OCI-LY3 (cell line): ENCODE measurements around the gene FLRT2.

Experiments used
- H2AFZ ChIP-seq: fragments of 200-600, 300-600 bp; shearing (Covaris generic); 2 replicates; pipeline ENCODE4 v1.6.0; 2014; ENCODE audit warnings: antibody characterized with exemption, low read depth, low read length
- H3K27ac ChIP-seq: fragments of 200-600, 300-600 bp; sonication (generic); 2 replicates; pipeline ENCODE4 v1.5.1; 2014; ENCODE audit warnings: mild to moderate bottlenecking, low read length, moderate library complexity, mixed read lengths
- H3K27me3 ChIP-seq: fragments of 200-600, 300-600 bp; sonication (generic); 2 replicates; pipeline ENCODE4 v1.6.1; 2014; ENCODE audit warnings: low read depth, low read length, mixed read lengths
- H3K36me3 ChIP-seq: fragments of 200-600, 300-600 bp; sonication (generic); replicated peaks from 2 replicates; pipeline ENCODE3; 2014; ENCODE audit warnings: low read depth, low read length, mixed read lengths
- H3K4me1 ChIP-seq: fragments of 300-600, 200-600 bp; sonication (generic); 2 replicates; pipeline ENCODE4 v1.6.1; 2014; ENCODE audit warnings: low read length, mixed read lengths
- H3K4me2 ChIP-seq: fragments of 200-600, 300-600 bp; sonication (generic); 2 replicates; pipeline ENCODE4 v1.6.1; 2014; ENCODE audit warnings: low read length, mixed read lengths
- H3K4me3 ChIP-seq: fragments of 300-600, 200-600 bp; sonication (generic); 2 replicates; pipeline ENCODE4 v1.5.1; 2014; ENCODE audit warnings: antibody characterized with exemption, mild to moderate bottlenecking, low read length, moderate library complexity
- H3K79me2 ChIP-seq: fragments of 300-600, 200-600 bp; shearing (Covaris generic); 2 replicates; pipeline ENCODE4 v1.6.1; 2014; ENCODE audit warnings: mild to moderate bottlenecking, low read length, mixed read lengths
- H3K9ac ChIP-seq: fragments of 300-600, 200-600 bp; shearing (Covaris generic); 2 replicates; pipeline ENCODE4 v1.6.0; 2014; ENCODE audit warnings: mild to moderate bottlenecking, low read length, moderate library complexity
- H3K9me3 ChIP-seq: fragments of 200-600, 300-600 bp; shearing (Covaris generic); 2 replicates; pipeline ENCODE4 v1.6.1; 2014; ENCODE audit warnings: low read length, mixed read lengths; ENCODE audit not compliant: insufficient read depth
- H4K20me1 ChIP-seq: fragments of 200-600, 300-600 bp; sonication (generic); 2 replicates; pipeline ENCODE4 v1.6.1; 2016; ENCODE audit warnings: low read length, mixed read lengths; ENCODE audit not compliant: insufficient read depth
- CTCF ChIP-seq: fragments of 200-600, 300-600 bp; sonication (generic); IDR thresholded peaks from 2 replicates; pipeline ENCODE4 v1.5.1; 2014; ENCODE audit warnings: antibody characterized with exemption, low read length, low read depth
- EZH2phosphoT487 ChIP-seq: fragments of 200-600 bp; shearing (Covaris generic); IDR thresholded peaks from 2 replicates; pipeline ENCODE4 v1.6.1; 2018; ENCODE audit warnings: antibody characterized with exemption, mixed run types, low read depth

The FLRT2 gene

GRCh38 chr14:85554106-85554505 lies 24.2 kb downstream of the FLRT2 start:
- Histone ChIP-seq H3K79me2 (no peaks in the 10 kb centered on the region), H4K20me1 (no peaks in the 10 kb centered on the region), H3K9ac (no peak overlapping the region), H3K27ac (no peak overlapping the region), H3K27me3 (peaks cover 33% of the 10 kb centered on the region), H3K4me2 (no peak overlapping the region), H3K9me3 (peaks cover 21% of the 10 kb centered on the region), H3K36me3 (peaks cover 14% of the 10 kb centered on the region), H3K4me3 (no peak overlapping the region), H3K4me1 (peaks cover 13% of the 10 kb centered on the region), H2AFZ (no peak overlapping the region)
- TF ChIP-seq EZH2phosphoT487, result no peak
- TF ChIP-seq CTCF, result no peak

- TF ChIP-seq EZH2phosphoT487, result no peak
- TF ChIP-seq CTCF, result no peak
- H2AFZ ChIP-seq, result no peak overlapping the region
- no peak overlapping the region for H3K4me3 ChIP-seq
- H3K4me2 ChIP-seq, result no peak overlapping the region
- H3K9me3 ChIP-seq, result peaks cover 21% of the 10 kb centered on the region
- H3K4me1 ChIP-seq, result peaks cover 13% of the 10 kb centered on the region
- no peak overlapping the region for H3K9ac ChIP-seq
- peaks cover 14% of the 10 kb centered on the region for H3K36me3 ChIP-seq
- no peaks in the 10 kb centered on the region for H4K20me1 ChIP-seq
- H3K79me2 ChIP-seq, result no peaks in the 10 kb centered on the region
- no peak overlapping the region for H3K27ac ChIP-seq
- peaks cover 34% of the 10 kb centered on the region for H3K27me3 ChIP-seq
Observed at GRCh38 chr14:85556267-85556666, 26.3 kb downstream of the FLRT2 start.

- Histone ChIP-seq H3K79me2 (no peaks in the 10 kb centered on the region), H4K20me1 (no peaks in the 10 kb centered on the region), H2AFZ (no peak overlapping the region), H3K9me3 (peaks cover 21% of the 10 kb centered on the region), H3K4me3 (no peak overlapping the region), H3K27ac (no peak overlapping the region), H3K27me3 (peaks cover 22% of the 10 kb centered on the region), H3K4me1 (peaks cover 13% of the 10 kb centered on the region), H3K36me3 (peaks cover 14% of the 10 kb centered on the region), H3K9ac (no peak overlapping the region), H3K4me2 (no peak overlapping the region)
- TF ChIP-seq CTCF, result no peak
- TF ChIP-seq EZH2phosphoT487, result no peak
Observed at GRCh38 chr14:85558505-85558904, 28.6 kb downstream of the FLRT2 start.

GRCh38 chr14:85562630-85563029 lies 32.7 kb downstream of the FLRT2 start:
- no peaks in the 10 kb centered on the region for H4K20me1 ChIP-seq
- H3K36me3 ChIP-seq, result no peaks in the 10 kb centered on the region
- no peak overlapping the region for H3K4me2 ChIP-seq
- H3K4me3 ChIP-seq, result no peak overlapping the region
- no peak overlapping the region for H3K9ac ChIP-seq
- no peaks in the 10 kb centered on the region for H3K9me3 ChIP-seq
- H2AFZ ChIP-seq, result no peak overlapping the region
- H3K27ac ChIP-seq, result no peak overlapping the region
- peaks cover 10% of the 10 kb centered on the region for H3K27me3 ChIP-seq
- TF ChIP-seq EZH2phosphoT487 (no peak), CTCF (no peak)
- no peaks in the 10 kb centered on the region for H3K79me2 ChIP-seq
- H3K4me1 ChIP-seq, result no peaks in the 10 kb centered on the region
